Measurements from ENCODE around the gene ZNF18.

Gene ZNF18

DNA sequence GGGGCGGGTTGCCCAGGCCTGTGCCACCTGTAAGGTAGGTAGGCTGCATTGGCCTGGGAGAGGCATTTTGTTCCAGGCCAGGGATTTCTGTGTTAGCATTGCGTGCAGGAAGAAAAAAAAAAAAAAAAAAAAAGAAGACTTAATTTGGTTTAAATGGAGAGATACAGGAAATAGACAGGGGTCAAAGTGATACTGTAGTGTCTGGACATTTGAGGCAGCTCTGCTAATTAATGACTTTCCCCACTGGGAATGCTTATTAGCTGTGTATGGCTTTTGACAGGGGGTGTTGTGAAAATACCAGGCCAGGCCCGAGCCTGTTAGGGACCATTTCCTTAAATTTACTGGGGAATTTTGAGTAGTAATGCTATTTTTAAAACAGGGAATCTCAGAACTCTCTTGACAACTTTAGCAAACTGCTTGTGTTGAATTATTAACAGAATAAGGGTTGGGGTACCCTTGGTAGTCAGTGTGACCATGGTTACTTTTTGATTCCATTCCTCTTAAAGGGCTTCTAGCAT is 24.4 kb upstream of the ZNF18 start:
- Histone ChIP-seq H3K36me3 (ENCODE audit: insufficient read depth) (no peaks in the 10 kb centered on the region), H3K79me2 (ENCODE audit: insufficient read depth, low read depth) (no peaks in the 10 kb centered on the region), H3K4me1 (ENCODE audit: low read depth, poor library complexity, severe bottlenecking) (no peaks in the 10 kb centered on the region), H3K4me2 (peak overlapping the region; percentile 21; the same call in 1 of the 2 replicates), H3K9ac (no peak overlapping the region; the same call in 1 of the 2 replicates), H3K27ac (no peak overlapping the region), H3K4me3 (IDR thresholded peaks at IDR 0.05; ENCODE audit: insufficient read depth, low read depth, low read length) (no peak overlapping the region), H3K27me3 (ENCODE audit: insufficient read depth, low read depth) (no peaks in the 10 kb centered on the region), H2AFZ (ENCODE audit: low read depth) (no peak overlapping the region), H4K20me1 (ENCODE audit: insufficient read depth) (no peaks in the 10 kb centered on the region)
- TF ChIP-seq, protein P1, sequence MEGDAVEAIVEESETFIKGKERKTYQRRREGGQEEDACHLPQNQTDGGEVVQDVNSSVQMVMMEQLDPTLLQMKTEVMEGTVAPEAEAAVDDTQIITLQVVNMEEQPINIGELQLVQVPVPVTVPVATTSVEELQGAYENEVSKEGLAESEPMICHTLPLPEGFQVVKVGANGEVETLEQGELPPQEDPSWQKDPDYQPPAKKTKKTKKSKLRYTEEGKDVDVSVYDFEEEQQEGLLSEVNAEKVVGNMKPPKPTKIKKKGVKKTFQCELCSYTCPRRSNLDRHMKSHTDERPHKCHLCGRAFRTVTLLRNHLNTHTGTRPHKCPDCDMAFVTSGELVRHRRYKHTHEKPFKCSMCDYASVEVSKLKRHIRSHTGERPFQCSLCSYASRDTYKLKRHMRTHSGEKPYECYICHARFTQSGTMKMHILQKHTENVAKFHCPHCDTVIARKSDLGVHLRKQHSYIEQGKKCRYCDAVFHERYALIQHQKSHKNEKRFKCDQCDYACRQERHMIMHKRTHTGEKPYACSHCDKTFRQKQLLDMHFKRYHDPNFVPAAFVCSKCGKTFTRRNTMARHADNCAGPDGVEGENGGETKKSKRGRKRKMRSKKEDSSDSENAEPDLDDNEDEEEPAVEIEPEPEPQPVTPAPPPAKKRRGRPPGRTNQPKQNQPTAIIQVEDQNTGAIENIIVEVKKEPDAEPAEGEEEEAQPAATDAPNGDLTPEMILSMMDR (conservative IDR thresholded peaks at IDR 0.05; ENCODE audit: low read depth, low read length) = no peak

- Histone ChIP-seq H3K36me3 (ENCODE audit: insufficient read depth) (no peaks in the 10 kb centered on the region), H3K79me2 (ENCODE audit: insufficient read depth, low read depth) (no peaks in the 10 kb centered on the region), H4K20me1 (ENCODE audit: insufficient read depth) (no peaks in the 10 kb centered on the region), H3K4me1 (ENCODE audit: low read depth, poor library complexity, severe bottlenecking) (no peaks in the 10 kb centered on the region), H3K27ac (no peak within 1 kb of the TSS), H3K27me3 (ENCODE audit: insufficient read depth, low read depth) (no peaks in the 10 kb centered on the region), H2AFZ (ENCODE audit: low read depth) (no peak within 1 kb of the TSS), H3K4me2 (peak within 1 kb of the TSS; percentile 21; the same call in 1 of the 2 replicates), H3K9ac (peak within 1 kb of the TSS; percentile 55; the same call in 1 of the 2 replicates), H3K4me3 (IDR thresholded peaks at IDR 0.05; ENCODE audit: insufficient read depth, low read depth, low read length) (no peak within 1 kb of the TSS)
- TF ChIP-seq, protein P1 (conservative IDR thresholded peaks at IDR 0.05; ENCODE audit: low read depth, low read length) = no peak
Measured at GRCh38 chr17:12020642-12021622, 23.7 kb upstream of the ZNF18 start, which contains the start of gene MAP2K4. Gene MAP2K4 (plus strand): TSS chr17:12020877. CDS start chr17:12020887, 10 bp downstream.

GRCh38 chr17:12007466-12007865 is 10.2 kb upstream of the ZNF18 start:
- Histone ChIP-seq H3K4me1 (ENCODE audit: low read depth, poor library complexity, severe bottlenecking) (no peaks in the 10 kb centered on the region), H3K9ac (no peak overlapping the region), H4K20me1 (ENCODE audit: insufficient read depth) (no peaks in the 10 kb centered on the region), H3K4me3 (IDR thresholded peaks at IDR 0.05; ENCODE audit: insufficient read depth, low read depth, low read length) (no peak overlapping the region), H3K79me2 (ENCODE audit: insufficient read depth, low read depth) (no peaks in the 10 kb centered on the region), H2AFZ (ENCODE audit: low read depth) (no peak overlapping the region), H3K27me3 (ENCODE audit: insufficient read depth, low read depth) (no peaks in the 10 kb centered on the region), H3K27ac (no peak overlapping the region), H3K4me2 (no peak overlapping the region), H3K36me3 (ENCODE audit: insufficient read depth) (no peaks in the 10 kb centered on the region)
- TF ChIP-seq, protein P1 (conservative IDR thresholded peaks at IDR 0.05; ENCODE audit: low read depth, low read length) = no peak

GRCh38 chr17:11999696-12000095 is 2.4 kb upstream of the ZNF18 start:
- Histone ChIP-seq H3K27ac (no peak overlapping the region), H3K4me1 (ENCODE audit: low read depth, poor library complexity, severe bottlenecking) (no peaks in the 10 kb centered on the region), H3K4me2 (no peak overlapping the region), H3K4me3 (IDR thresholded peaks at IDR 0.05; ENCODE audit: insufficient read depth, low read depth, low read length) (no peak overlapping the region), H3K9ac (no peak overlapping the region), H2AFZ (ENCODE audit: low read depth) (no peak overlapping the region), H4K20me1 (ENCODE audit: insufficient read depth) (no peaks in the 10 kb centered on the region), H3K27me3 (ENCODE audit: insufficient read depth, low read depth) (no peaks in the 10 kb centered on the region), H3K36me3 (ENCODE audit: insufficient read depth) (no peaks in the 10 kb centered on the region), H3K79me2 (ENCODE audit: insufficient read depth, low read depth) (no peaks in the 10 kb centered on the region)
- TF ChIP-seq, protein P1 (conservative IDR thresholded peaks at IDR 0.05; ENCODE audit: low read depth, low read length) = no peak
